Activated CD4-positive, alpha-beta T cell treated with anti-CD3 and anti-CD28 coated beads, Interleukin-2, amount 10 ng/mL, durations not matched to agents 24 days and 14 days (primary cell): ENCODE measurements around the gene ZNF326. TPM values are rescaled to one million over a fixed set of nuclear protein-coding genes. Genes with fewer than 3 reads are reported as not detected.
"Not testable (repeated sequence)": the region's sequence is repeated elsewhere in the genome, so short reads cannot be mapped to it uniquely, and the experiment has no call there.

Experiments used
- DNase-seq: peaks from one replicate; pipeline ENCODE4 v3.0.0; 2022
- H3K27ac Mint-ChIP-seq: one replicate; pipeline ENCODE4 v1.8.0; 2022; ENCODE audit warnings: mild to moderate bottlenecking, mixed read lengths
- H3K27me3 Mint-ChIP-seq: one replicate; pipeline ENCODE4 v1.8.0; 2022; ENCODE audit warnings: mixed read lengths
- H3K36me3 Mint-ChIP-seq: one replicate; pipeline ENCODE4 v1.8.0; 2022; ENCODE audit warnings: low read depth, mild to moderate bottlenecking, mixed read lengths
- H3K4me1 Mint-ChIP-seq: one replicate; pipeline ENCODE4 v1.8.0; 2021; ENCODE audit warnings: mixed read lengths
- H3K4me3 Mint-ChIP-seq: one replicate; pipeline ENCODE4 v1.8.0; 2022; ENCODE audit warnings: mild to moderate bottlenecking, moderate library complexity, mixed read lengths
- H3K9me3 Mint-ChIP-seq: one replicate; pipeline ENCODE4 v1.8.0; 2021; ENCODE audit warnings: mixed read lengths
- intact Hi-C: fragments of 100-400 bp; cut with micrococcal nuclease; formaldehyde crosslinking; loops from one replicate; pipeline ENCODE4 v1.15.1; 2023
- total RNA-seq: library from RNA; stranded (reverse); gene quantifications from 2 replicates; pipeline ENCODE4 v1.2.3, GENCODE V29; 2022

Gene ZNF326
- total RNA-seq, 1 donor from 2014 or later: 38.1 TPM

GRCh38 chr1:90043586-90043985, 48.7 kb downstream of the ZNF326 start:
- DNase-seq: no peak
- H3K27ac Mint-ChIP-seq: no peak overlapping the region
- no peaks in the 10 kb centered on the region for H3K9me3 Mint-ChIP-seq
- no peaks in the 10 kb centered on the region for H3K4me1 Mint-ChIP-seq
- intact Hi-C loops: no loop called here
- H3K36me3 Mint-ChIP-seq: no peaks in the 10 kb centered on the region
- no peak overlapping the region for H3K4me3 Mint-ChIP-seq
- H3K27me3 Mint-ChIP-seq: peaks cover 14% of the 10 kb centered on the region

DNA sequence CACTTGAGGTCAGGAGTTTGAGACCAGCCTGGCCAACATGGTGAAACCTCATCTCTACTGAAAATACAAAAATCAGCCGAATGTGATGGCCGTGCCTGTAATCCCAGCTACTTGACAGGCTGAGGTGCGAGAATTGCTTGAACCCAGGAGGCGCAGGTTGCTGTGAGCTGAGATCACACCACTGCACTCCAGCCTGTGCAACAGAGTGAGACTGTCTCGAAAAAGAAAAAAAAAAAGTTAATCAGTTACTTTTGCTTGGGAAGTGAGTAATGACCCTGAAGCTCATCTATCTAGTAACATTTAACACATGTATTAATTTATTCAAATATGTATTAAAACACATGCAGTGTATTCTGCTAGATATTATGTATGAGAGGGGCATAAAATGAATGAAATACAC, 49.4 kb downstream of the ZNF326 start:
- Mint-ChIP-seq H3K4me1 (no peaks in the 10 kb centered on the region), H3K36me3 (no peaks in the 10 kb centered on the region), H3K4me3 (no peak overlapping the region), H3K27ac (no peak overlapping the region), H3K9me3 (no peaks in the 10 kb centered on the region), H3K27me3 (peaks cover 14% of the 10 kb centered on the region)
- intact Hi-C loops: no loop called here
- DNase-seq: no peak

DNA sequence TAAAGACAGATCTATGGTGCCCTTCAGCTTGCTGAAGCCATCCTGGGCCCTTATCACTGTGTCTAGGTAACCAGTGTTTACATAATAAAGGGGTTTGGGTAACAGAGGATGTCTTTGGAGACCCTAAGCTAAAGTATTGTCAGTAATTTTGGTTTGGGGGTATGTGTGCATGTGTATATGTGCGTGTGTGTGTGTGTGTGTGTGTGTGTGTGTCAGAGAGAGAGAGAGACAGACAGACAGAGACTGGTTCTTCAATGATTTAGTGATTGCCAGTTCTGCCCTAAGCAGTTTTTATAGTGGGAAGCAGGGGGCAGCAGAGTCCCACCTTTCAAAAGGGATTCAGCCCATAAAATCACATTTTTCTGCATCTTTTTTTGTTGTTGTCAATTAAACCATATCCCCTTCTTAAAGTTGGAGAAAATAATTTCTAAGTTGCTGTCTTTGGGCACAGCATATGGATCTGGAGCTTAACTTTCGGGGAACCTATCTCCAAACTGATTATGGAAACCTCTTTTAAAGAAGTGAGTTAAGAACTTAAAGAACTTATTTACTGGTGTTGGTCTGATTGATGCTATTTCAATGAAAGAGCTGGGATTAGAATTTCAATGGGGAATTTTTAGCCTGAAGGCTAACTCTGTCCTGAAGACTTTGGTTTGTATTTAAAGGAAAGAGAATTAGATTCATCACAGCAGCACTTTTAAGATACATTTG, 51.1 kb downstream of the ZNF326 start:
- Mint-ChIP-seq H3K9me3 (no peaks in the 10 kb centered on the region), H3K36me3 (no peaks in the 10 kb centered on the region), H3K4me1 (no peaks in the 10 kb centered on the region), H3K27ac (no peak overlapping the region), H3K27me3 (peaks cover 14% of the 10 kb centered on the region), H3K4me3 (no peak overlapping the region)
- DNase-seq: peak; percentile 61
- intact Hi-C loops: no loop called here

DNA sequence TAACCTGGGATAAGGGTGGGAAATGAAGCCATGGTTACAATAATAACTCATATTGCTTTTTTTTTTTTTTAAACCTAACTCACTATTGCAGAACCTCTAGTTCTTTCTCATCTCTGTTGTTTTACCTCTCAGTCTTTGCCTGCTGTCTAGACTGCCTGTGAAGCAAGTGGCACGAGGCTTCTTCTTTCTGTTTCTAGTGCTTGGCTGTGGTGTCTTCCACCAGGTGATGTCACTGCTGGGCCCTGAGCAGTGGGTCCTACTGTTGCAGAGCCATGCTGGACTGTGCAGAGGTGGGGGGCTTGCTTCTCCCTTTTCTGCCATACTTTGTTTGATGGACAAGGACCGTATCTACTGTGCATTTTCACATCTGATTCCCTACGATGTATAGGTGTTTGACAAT, 51.7 kb downstream of the ZNF326 start:
- Mint-ChIP-seq H3K4me3 (no peak overlapping the region), H3K27me3 (peaks cover 17% of the 10 kb centered on the region), H3K9me3 (no peaks in the 10 kb centered on the region), H3K4me1 (no peaks in the 10 kb centered on the region), H3K36me3 (no peaks in the 10 kb centered on the region), H3K27ac (no peak overlapping the region)
- intact Hi-C loops: no loop called here
- DNase-seq: no peak

GRCh38 chr1:90048043-90048442, 53.1 kb downstream of the ZNF326 start:
- intact Hi-C loops: no loop called here
- Mint-ChIP-seq H3K9me3 (no peaks in the 10 kb centered on the region), H3K4me1 (no peaks in the 10 kb centered on the region), H3K36me3 (no peaks in the 10 kb centered on the region), H3K27ac (no peak overlapping the region), H3K4me3 (no peak overlapping the region), H3K27me3 (peaks cover 17% of the 10 kb centered on the region)
- DNase-seq: no peak

DNA sequence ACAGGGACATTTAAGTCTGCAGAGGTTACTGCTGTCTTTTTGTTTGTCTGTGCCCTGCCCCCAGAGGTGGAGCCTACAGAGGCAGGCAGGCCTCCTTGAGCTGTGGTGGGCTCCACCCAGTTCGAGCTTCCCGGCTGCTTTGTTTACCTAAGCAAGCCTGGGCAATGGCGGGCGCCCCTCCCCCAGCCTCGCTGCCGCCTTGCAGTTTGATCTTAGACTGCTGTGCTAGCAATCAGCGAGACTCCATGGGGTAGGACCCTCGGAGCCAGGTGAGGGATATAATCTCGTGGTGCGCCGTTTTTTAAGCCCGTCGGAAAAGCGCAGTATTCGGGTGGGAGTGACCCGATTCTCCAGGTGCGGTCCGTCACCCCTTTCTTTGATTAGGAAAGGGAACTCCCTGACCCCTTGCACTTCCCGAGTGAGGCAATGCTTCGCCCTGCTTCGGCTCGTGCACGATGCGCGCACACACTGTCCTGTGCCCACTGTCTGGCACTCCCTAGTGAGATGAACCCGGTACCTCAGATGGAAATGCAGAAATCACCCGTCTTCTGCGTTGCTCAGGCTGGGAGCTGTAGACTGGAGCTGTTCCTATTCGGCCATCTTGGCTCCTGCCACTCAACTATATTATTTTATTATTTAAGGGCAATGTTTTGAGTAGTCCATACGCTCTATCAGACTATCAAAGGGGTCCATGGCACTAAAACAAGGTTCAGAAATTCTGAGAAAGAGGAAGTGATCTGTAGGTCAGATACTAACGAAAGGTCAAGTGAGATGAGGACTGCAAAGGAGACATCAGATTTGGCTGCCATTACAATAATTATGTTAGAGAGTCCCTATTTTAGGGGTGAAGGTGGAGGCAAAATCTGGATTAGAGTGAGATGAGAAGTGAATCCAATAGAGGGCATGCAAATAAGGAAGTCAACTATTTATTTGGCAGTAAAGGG, 68.1 kb downstream of the ZNF326 start:
- H3K9me3 Mint-ChIP-seq, H3K27ac Mint-ChIP-seq, DNase-seq, intact Hi-C loops, H3K4me1 Mint-ChIP-seq, H3K27me3 Mint-ChIP-seq, H3K4me3 Mint-ChIP-seq, H3K36me3 Mint-ChIP-seq: not testable (repeated sequence)

- H3K27me3 Mint-ChIP-seq, intact Hi-C loops: not testable (repeated sequence)
These were observed 69.2 kb downstream of the ZNF326 start for GRCh38 chr1:90064109-90064508.

GRCh38 chr1:90067194-90067931, 72.5 kb downstream of the ZNF326 start:
- DNase-seq: no peak
- Mint-ChIP-seq H3K36me3 (no peaks in the 10 kb centered on the region), H3K9me3 (peaks cover 9% of the 10 kb centered on the region), H3K4me1 (no peaks in the 10 kb centered on the region), H3K4me3 (no peak overlapping the region), H3K27me3 (peaks cover 6% of the 10 kb centered on the region), H3K27ac (no peak overlapping the region)
- intact Hi-C loops: no loop called here

More at GRCh38 chr1:90064109-90064508, 69.2 kb downstream of the ZNF326 start:
- H3K27ac Mint-ChIP-seq, H3K4me3 Mint-ChIP-seq, DNase-seq, H3K9me3 Mint-ChIP-seq, H3K36me3 Mint-ChIP-seq, H3K4me1 Mint-ChIP-seq: not testable (repeated sequence)

GRCh38 chr1:90068611-90069280, 73.8 kb downstream of the ZNF326 start:
- peaks cover 8% of the 10 kb centered on the region for H3K27me3 Mint-ChIP-seq
- intact Hi-C loops: no loop called here
- peaks cover 3% of the 10 kb centered on the region for H3K9me3 Mint-ChIP-seq
- H3K27ac Mint-ChIP-seq: no peak overlapping the region
- no peak overlapping the region for H3K4me3 Mint-ChIP-seq
- no peak for DNase-seq
- no peaks in the 10 kb centered on the region for H3K4me1 Mint-ChIP-seq
- no peaks in the 10 kb centered on the region for H3K36me3 Mint-ChIP-seq

GRCh38 chr1:90074137-90074536, 79.2 kb downstream of the ZNF326 start:
- H3K4me1 Mint-ChIP-seq: peaks cover 3% of the 10 kb centered on the region

DNA sequence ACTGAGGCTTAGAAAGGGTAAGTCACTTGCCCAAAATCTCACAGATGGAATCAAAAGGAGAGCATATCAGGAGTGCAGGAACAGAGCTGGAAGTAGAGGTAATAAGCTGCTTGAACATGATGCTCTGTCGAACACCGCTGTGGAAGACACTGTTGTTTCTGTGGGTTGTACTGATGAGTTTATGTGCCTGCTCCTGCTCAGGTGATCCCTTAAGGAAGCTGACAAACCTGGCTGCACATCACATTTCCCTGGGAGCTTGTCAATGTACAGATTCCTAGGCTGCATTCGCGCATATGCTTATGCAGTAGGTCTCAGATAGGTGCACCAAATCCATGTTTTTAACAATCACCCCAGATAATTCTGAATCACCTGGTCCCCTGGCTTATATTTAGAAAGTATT, 79.7 kb downstream of the ZNF326 start:
- H3K9me3 Mint-ChIP-seq: no peaks in the 10 kb centered on the region
- peaks cover 3% of the 10 kb centered on the region for H3K4me1 Mint-ChIP-seq
- intact Hi-C loops: no loop called here
- no peak overlapping the region for H3K4me3 Mint-ChIP-seq
- peaks cover 17% of the 10 kb centered on the region for H3K27me3 Mint-ChIP-seq
- no peak overlapping the region for H3K27ac Mint-ChIP-seq
- H3K36me3 Mint-ChIP-seq: no peaks in the 10 kb centered on the region
- DNase-seq: no peak

More at GRCh38 chr1:90074137-90074536, 79.2 kb downstream of the ZNF326 start:
- Mint-ChIP-seq H3K36me3 (no peaks in the 10 kb centered on the region), H3K4me3 (no peak overlapping the region), H3K27me3 (peaks cover 16% of the 10 kb centered on the region), H3K9me3 (no peaks in the 10 kb centered on the region), H3K27ac (no peak overlapping the region)
- DNase-seq: no peak
- intact Hi-C loops: no loop called here

DNA sequence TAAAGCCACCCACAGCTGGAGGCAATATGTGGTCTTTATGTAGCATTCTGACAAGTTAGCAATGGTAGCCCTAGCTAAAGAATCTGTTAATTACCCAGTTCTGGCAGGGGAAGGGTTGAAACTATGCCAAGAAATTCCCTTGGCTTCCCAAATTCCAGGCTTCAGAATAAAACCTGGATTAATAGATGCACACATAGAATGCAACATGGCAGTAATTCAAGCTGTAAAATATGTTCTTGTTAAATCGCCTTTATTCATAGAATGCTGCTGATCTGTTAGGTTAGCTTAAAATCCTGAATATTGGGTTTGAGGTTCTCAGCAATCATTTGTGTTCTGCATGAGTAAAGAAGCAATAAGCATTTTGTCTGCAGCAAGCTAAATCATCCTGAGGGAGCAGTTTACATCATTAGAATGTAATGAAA, 80.1 kb downstream of the ZNF326 start:
- no peaks in the 10 kb centered on the region for H3K36me3 Mint-ChIP-seq
- peaks cover 16% of the 10 kb centered on the region for H3K27me3 Mint-ChIP-seq
- intact Hi-C loops: no loop called here
- no peak for DNase-seq
- no peak overlapping the region for H3K4me3 Mint-ChIP-seq
- no peak overlapping the region for H3K27ac Mint-ChIP-seq
- H3K4me1 Mint-ChIP-seq: peaks cover 3% of the 10 kb centered on the region
- no peaks in the 10 kb centered on the region for H3K9me3 Mint-ChIP-seq

GRCh38 chr1:90083995-90084394, 89.1 kb downstream of the ZNF326 start:
- Mint-ChIP-seq H3K4me3 (no peak overlapping the region), H3K27me3 (peaks cover 21% of the 10 kb centered on the region), H3K36me3 (no peaks in the 10 kb centered on the region), H3K4me1 (no peaks in the 10 kb centered on the region), H3K27ac (no peak overlapping the region), H3K9me3 (no peaks in the 10 kb centered on the region)
- DNase-seq: no peak
- intact Hi-C loops: no loop called here
